ENCODE results near the gene FLCN. TPM values are rescaled to one million over a fixed set of nuclear protein-coding genes. Genes with fewer than 3 reads are reported as not detected.

FLCN gene
- total and polyA plus RNA-seq, 2 experiments from 2014 or later: 12.1 to 36.6 TPM

DNA sequence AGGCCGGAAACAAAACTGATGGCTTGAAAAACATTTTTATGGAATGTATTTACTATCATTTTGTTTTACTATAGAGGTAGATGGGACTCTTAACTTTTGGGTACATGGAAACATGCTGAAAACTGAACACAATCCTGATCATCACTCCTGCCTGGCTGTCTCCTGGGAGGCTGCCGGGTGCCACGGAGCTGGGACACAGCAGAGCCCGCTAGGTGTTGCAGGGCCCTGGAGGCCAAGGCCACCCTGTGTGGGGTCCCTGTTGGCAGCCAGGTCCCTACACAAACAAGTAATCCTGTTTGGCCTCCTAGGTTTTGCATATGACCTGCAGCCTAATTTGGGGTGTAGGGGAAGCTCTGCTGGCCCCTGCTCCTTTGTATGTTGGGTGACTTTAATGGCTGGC, 48.4 kb downstream of the FLCN start:
- Mint-ChIP-seq H3K9me3 (no peaks in the 10 kb centered on the region), H3K36me3 (ENCODE audit: low read depth) (peaks cover 4% of the 10 kb centered on the region; the same call in 1 of the 3 replicates), H3K4me3 (no peak overlapping the region), H3K27me3 (ENCODE audit: insufficient read depth, low read depth, poor library complexity) (peaks cover 5% of the 10 kb centered on the region), H3K4me1 (peaks cover 21% of the 10 kb centered on the region), H3K27ac (no peak overlapping the region)
- no peak for ATAC-seq
- Histone ChIP-seq H2AFZ (no peak overlapping the region), H3K27me3 (ENCODE audit: insufficient read depth) (no peaks in the 10 kb centered on the region), H3K79me2 (replicated peaks; ENCODE audit: insufficient read depth) (no peaks in the 10 kb centered on the region), H3F3A (replicated peaks; ENCODE audit: low read depth) (no peaks in the 10 kb centered on the region), H3K9me2 (ENCODE audit: insufficient read depth) (no peaks in the 10 kb centered on the region), H3K27ac (ENCODE audit: low read depth) (no peak overlapping the region), H3K4me1 (ENCODE audit: insufficient read depth) (no peaks in the 10 kb centered on the region), H3K4me2 (no peak overlapping the region), H3K36me3 (ENCODE audit: insufficient read depth) (no peaks in the 10 kb centered on the region), H3K4me3 (no peak overlapping the region), H4K20me1 (replicated peaks; ENCODE audit: insufficient read depth) (no peaks in the 10 kb centered on the region)
- DNase-seq (ENCODE audit: low spot score): no peak
- TF ChIP-seq, protein P1, sequence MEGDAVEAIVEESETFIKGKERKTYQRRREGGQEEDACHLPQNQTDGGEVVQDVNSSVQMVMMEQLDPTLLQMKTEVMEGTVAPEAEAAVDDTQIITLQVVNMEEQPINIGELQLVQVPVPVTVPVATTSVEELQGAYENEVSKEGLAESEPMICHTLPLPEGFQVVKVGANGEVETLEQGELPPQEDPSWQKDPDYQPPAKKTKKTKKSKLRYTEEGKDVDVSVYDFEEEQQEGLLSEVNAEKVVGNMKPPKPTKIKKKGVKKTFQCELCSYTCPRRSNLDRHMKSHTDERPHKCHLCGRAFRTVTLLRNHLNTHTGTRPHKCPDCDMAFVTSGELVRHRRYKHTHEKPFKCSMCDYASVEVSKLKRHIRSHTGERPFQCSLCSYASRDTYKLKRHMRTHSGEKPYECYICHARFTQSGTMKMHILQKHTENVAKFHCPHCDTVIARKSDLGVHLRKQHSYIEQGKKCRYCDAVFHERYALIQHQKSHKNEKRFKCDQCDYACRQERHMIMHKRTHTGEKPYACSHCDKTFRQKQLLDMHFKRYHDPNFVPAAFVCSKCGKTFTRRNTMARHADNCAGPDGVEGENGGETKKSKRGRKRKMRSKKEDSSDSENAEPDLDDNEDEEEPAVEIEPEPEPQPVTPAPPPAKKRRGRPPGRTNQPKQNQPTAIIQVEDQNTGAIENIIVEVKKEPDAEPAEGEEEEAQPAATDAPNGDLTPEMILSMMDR (conservative IDR thresholded peaks at IDR 0.05; ENCODE audit: low read depth in 2 of 2): no peak
- TF ChIP-seq, protein P2, sequence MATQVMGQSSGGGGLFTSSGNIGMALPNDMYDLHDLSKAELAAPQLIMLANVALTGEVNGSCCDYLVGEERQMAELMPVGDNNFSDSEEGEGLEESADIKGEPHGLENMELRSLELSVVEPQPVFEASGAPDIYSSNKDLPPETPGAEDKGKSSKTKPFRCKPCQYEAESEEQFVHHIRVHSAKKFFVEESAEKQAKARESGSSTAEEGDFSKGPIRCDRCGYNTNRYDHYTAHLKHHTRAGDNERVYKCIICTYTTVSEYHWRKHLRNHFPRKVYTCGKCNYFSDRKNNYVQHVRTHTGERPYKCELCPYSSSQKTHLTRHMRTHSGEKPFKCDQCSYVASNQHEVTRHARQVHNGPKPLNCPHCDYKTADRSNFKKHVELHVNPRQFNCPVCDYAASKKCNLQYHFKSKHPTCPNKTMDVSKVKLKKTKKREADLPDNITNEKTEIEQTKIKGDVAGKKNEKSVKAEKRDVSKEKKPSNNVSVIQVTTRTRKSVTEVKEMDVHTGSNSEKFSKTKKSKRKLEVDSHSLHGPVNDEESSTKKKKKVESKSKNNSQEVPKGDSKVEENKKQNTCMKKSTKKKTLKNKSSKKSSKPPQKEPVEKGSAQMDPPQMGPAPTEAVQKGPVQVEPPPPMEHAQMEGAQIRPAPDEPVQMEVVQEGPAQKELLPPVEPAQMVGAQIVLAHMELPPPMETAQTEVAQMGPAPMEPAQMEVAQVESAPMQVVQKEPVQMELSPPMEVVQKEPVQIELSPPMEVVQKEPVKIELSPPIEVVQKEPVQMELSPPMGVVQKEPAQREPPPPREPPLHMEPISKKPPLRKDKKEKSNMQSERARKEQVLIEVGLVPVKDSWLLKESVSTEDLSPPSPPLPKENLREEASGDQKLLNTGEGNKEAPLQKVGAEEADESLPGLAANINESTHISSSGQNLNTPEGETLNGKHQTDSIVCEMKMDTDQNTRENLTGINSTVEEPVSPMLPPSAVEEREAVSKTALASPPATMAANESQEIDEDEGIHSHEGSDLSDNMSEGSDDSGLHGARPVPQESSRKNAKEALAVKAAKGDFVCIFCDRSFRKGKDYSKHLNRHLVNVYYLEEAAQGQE (IDR thresholded peaks at IDR 0.05; ENCODE audit: unreplicated experiment): no peak
- TF ChIP-seq CREB1 (CRISPR knock-in tag; IDR thresholded peaks at IDR 0.05; ENCODE audit: low read depth): no peak
- no peak for TF ChIP-seq EZH2 (IDR thresholded peaks at IDR 0.05; ENCODE audit: low read depth, unreplicated experiment)
- TF ChIP-seq, protein P3, sequence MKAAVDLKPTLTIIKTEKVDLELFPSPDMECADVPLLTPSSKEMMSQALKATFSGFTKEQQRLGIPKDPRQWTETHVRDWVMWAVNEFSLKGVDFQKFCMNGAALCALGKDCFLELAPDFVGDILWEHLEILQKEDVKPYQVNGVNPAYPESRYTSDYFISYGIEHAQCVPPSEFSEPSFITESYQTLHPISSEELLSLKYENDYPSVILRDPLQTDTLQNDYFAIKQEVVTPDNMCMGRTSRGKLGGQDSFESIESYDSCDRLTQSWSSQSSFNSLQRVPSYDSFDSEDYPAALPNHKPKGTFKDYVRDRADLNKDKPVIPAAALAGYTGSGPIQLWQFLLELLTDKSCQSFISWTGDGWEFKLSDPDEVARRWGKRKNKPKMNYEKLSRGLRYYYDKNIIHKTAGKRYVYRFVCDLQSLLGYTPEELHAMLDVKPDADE (IDR thresholded peaks at IDR 0.05): no peak
- no peak for TF ChIP-seq POLR2AphosphoS5 (IDR thresholded peaks at IDR 0.05; ENCODE audit: low read depth)
- no peak for TF ChIP-seq JUNB (IDR thresholded peaks at IDR 0.05; ENCODE audit: unreplicated experiment)
- no peak for TF ChIP-seq ZNF331 (CRISPR knock-in tag; IDR thresholded peaks at IDR 0.05; ENCODE audit: low read depth)
- no peak for TF ChIP-seq EZH2phosphoT487 (IDR thresholded peaks at IDR 0.05; ENCODE audit: unreplicated experiment)
- TF ChIP-seq STAT1 (IDR thresholded peaks at IDR 0.05; ENCODE audit: unreplicated experiment): no peak
- no peak for TF ChIP-seq NANOG (IDR thresholded peaks at IDR 0.05; ENCODE audit: borderline replicate concordance)
- TF ChIP-seq, protein P4, sequence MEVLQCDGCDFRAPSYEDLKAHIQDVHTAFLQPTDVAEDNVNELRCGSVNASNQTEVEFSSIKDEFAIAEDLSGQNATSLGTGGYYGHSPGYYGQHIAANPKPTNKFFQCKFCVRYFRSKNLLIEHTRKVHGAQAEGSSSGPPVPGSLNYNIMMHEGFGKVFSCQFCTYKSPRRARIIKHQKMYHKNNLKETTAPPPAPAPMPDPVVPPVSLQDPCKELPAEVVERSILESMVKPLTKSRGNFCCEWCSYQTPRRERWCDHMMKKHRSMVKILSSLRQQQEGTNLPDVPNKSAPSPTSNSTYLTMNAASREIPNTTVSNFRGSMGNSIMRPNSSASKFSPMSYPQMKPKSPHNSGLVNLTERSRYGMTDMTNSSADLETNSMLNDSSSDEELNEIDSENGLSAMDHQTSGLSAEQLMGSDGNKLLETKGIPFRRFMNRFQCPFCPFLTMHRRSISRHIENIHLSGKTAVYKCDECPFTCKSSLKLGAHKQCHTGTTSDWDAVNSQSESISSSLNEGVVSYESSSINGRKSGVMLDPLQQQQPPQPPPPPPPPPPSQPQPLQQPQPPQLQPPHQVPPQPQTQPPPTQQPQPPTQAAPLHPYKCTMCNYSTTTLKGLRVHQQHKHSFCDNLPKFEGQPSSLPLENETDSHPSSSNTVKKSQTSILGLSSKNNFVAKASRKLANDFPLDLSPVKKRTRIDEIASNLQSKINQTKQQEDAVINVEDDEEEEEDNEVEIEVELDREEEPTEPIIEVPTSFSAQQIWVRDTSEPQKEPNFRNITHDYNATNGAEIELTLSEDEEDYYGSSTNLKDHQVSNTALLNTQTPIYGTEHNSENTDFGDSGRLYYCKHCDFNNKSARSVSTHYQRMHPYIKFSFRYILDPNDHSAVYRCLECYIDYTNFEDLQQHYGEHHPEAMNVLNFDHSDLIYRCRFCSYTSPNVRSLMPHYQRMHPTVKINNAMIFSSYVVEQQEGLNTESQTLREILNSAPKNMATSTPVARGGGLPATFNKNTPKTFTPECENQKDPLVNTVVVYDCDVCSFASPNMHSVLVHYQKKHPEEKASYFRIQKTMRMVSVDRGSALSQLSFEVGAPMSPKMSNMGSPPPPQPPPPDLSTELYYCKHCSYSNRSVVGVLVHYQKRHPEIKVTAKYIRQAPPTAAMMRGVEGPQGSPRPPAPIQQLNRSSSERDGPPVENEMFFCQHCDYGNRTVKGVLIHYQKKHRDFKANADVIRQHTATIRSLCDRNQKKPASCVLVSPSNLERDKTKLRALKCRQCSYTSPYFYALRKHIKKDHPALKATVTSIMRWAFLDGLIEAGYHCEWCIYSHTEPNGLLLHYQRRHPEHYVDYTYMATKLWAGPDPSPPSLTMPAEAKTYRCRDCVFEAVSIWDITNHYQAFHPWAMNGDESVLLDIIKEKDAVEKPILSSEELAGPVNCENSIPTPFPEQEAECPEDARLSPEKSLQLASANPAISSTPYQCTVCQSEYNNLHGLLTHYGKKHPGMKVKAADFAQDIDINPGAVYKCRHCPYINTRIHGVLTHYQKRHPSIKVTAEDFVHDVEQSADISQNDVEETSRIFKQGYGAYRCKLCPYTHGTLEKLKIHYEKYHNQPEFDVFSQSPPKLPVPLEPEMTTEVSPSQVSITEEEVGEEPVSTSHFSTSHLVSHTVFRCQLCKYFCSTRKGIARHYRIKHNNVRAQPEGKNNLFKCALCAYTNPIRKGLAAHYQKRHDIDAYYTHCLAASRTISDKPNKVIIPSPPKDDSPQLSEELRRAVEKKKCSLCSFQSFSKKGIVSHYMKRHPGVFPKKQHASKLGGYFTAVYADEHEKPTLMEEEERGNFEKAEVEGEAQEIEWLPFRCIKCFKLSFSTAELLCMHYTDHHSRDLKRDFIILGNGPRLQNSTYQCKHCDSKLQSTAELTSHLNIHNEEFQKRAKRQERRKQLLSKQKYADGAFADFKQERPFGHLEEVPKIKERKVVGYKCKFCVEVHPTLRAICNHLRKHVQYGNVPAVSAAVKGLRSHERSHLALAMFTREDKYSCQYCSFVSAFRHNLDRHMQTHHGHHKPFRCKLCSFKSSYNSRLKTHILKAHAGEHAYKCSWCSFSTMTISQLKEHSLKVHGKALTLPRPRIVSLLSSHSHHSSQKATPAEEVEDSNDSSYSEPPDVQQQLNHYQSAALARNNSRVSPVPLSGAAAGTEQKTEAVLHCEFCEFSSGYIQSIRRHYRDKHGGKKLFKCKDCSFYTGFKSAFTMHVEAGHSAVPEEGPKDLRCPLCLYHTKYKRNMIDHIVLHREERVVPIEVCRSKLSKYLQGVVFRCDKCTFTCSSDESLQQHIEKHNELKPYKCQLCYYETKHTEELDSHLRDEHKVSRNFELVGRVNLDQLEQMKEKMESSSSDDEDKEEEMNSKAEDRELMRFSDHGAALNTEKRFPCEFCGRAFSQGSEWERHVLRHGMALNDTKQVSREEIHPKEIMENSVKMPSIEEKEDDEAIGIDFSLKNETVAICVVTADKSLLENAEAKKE (CRISPR knock-in tag; IDR thresholded peaks at IDR 0.05): no peak
- no peak for TF ChIP-seq ZNF114 (CRISPR knock-in tag; IDR thresholded peaks at IDR 0.05)

Measured in GM23338 (cell line).